Caco-2 (cell line): ENCODE data around the gene ZSCAN21. TPM values are rescaled to one million over a fixed set of nuclear protein-coding genes. Genes with fewer than 3 reads are reported as not detected.
A peak's percentile ranks its signal among the peaks of the same experiment; 100 is the strongest.

Source experiments
- BruUV-seq: library from RNA; stranded (reverse); fragments of 400-500 nt; replicated peaks from 2 replicates; lab custom pipeline; 2021; lab: Mats Ljungman, UMichigan
- CTCF ChIA-PET: fragments of 300-600 bp; sonication (Branson Sonifier 250); formaldehyde crosslinking; loops from one replicate; lab custom pipeline; 2022; ENCODE audit warnings: antibody characterized with exemption; lab: Charles Lee
- POLR2A ChIA-PET: fragments of 300-600 bp; sonication (Branson Sonifier 250); formaldehyde crosslinking; loops from one replicate; lab custom pipeline; 2022; ENCODE audit warnings: antibody characterized with exemption; lab: Charles Lee
- DNase-seq, 2 experiments: peaks; one replicate each; pipeline versions ENCODE4 v3.0.0 to v3.0.0-alpha.2; 2020 to 2022
- H3K27me3 ChIP-seq: replicated peaks from 2 replicates; pipeline ENCODE4 v1.6.0; 2011; ENCODE audit warnings: low read length; ENCODE audit not compliant: control insufficient read depth, insufficient read depth
- H3K36me3 ChIP-seq: 2 replicates; pipeline ENCODE4 v1.5.1; 2011; ENCODE audit warnings: low read length; ENCODE audit not compliant: control insufficient read depth, insufficient read depth
- H3K4me1 ChIP-seq: fragments of 250-450 bp; sonication (Bioruptor Pico); 2 replicates; pipeline ENCODE4 v1.5.1; 2020; ENCODE audit warnings: mild to moderate bottlenecking
- H3K4me3 ChIP-seq: 2 replicates; pipeline ENCODE4 v1.5.1; 2011; ENCODE audit warnings: low read depth, mild to moderate bottlenecking, control low read depth, low read length
- H3K9me3 ChIP-seq: fragments of 250-450 bp; sonication (Bioruptor Pico); 2 replicates; pipeline ENCODE4 v1.5.1; 2020; ENCODE audit warnings: mild to moderate bottlenecking, moderate library complexity
- H3K27ac Mint-ChIP-seq: one replicate; pipeline ENCODE4 v1.8.0; 2022; ENCODE audit warnings: mixed read lengths; ENCODE audit not compliant: unreplicated experiment
- H3K27me3 Mint-ChIP-seq: one replicate; pipeline ENCODE4 v1.8.0; 2022; ENCODE audit warnings: mixed read lengths; ENCODE audit not compliant: insufficient read depth, unreplicated experiment
- H3K36me3 Mint-ChIP-seq: one replicate; pipeline ENCODE4 v1.8.0; 2022; ENCODE audit warnings: mild to moderate bottlenecking, mixed read lengths; ENCODE audit not compliant: insufficient read depth, unreplicated experiment
- H3K4me1 Mint-ChIP-seq: one replicate; pipeline ENCODE4 v1.8.0; 2022; ENCODE audit warnings: low read depth, mixed read lengths; ENCODE audit not compliant: unreplicated experiment
- H3K4me3 Mint-ChIP-seq: one replicate; pipeline ENCODE4 v1.8.0; 2022; ENCODE audit warnings: mild to moderate bottlenecking, moderate library complexity, mixed read lengths; ENCODE audit not compliant: unreplicated experiment
- H3K9me3 Mint-ChIP-seq: one replicate; pipeline ENCODE4 v1.8.0; 2022; ENCODE audit warnings: mixed read lengths; ENCODE audit not compliant: unreplicated experiment
- CTCF ChIP-seq, 2 experiments: fragments of 200-600 bp in 1 of 2; IDR thresholded peaks; 1 replicate in 1 of 2; 2 replicates in 1 of 2; pipeline versions ENCODE4 v1.5.1 to v1.8.0; 2011 to 2022; ENCODE audit warnings: antibody characterized with exemption in 1 of 2, control low read depth in 1 of 2, inconsistent platforms in 1 of 2, low read depth in 1 of 2, low read length in 1 of 2, mild to moderate bottlenecking in 1 of 2, moderate library complexity in 1 of 2; ENCODE audit not compliant: insufficient read depth in 1 of 2, severe bottlenecking in 1 of 2, unreplicated experiment in 1 of 2
- intact Hi-C: fragments of 100-400 bp; cut with micrococcal nuclease; formaldehyde crosslinking; loops from one replicate; pipeline ENCODE4 v1.10.0; 2022; ENCODE audit not compliant: unreplicated experiment
- microRNA-seq: library from miRNA; unstranded; fragments of <30 nt; microRNA quantifications from one replicate; pipeline ENCODE4 v1.2.0, GENCODE V29; 2022
- total RNA-seq: library from RNA; stranded (reverse); gene quantifications from 2 replicates; pipeline ENCODE4 v1.2.3, GENCODE V29; 2022

The ZSCAN21 gene
- total RNA-seq, 1 experiment from 2014 or later: 16.7 TPM

DNA sequence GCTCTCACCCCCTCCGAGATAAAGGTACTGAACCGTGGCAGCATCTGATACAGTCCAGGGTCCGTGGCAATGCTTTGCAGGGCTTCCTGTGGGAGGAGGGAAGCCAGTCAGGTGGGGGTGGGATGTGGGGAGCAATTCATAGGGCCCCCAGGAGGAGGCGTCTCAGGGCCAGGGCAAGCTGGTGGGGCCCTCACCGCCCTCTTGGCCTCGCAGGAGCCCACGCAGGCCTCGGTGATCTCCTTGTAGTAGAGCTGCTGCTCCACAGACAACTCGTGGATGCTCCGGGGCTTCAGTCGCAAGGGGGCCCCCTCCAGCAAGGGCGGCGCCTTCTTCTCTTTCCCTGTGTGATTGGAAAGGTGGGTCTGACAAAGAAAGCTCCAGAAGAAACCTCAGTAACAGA is 62.3 kb downstream of the ZSCAN21 start:
- ChIA-PET POLR2A (interaction anchor here (1.3 kb wide), 1 partner anchor 10 kb away, joined by 4 read pairs; the partner anchor contains the start of genes AP4M1 and MCM7), CTCF (interaction anchor here (1.3 kb wide), 1 partner anchor 19 kb away, joined by 3 read pairs; no protein-coding TSS in a partner anchor)
- Histone ChIP-seq H3K4me3 (no peak overlapping the region), H3K27me3 (no peaks in the 10 kb centered on the region), H3K4me1 (peaks cover 3% of the 10 kb centered on the region; the same call in 1 of the 2 replicates), H3K36me3 (peaks cover 2% of the 10 kb centered on the region; the same call in 1 of the 2 replicates), H3K9me3 (no peaks in the 10 kb centered on the region)
- Mint-ChIP-seq H3K27me3 (no peaks in the 10 kb centered on the region), H3K4me1 (peaks cover 13% of the 10 kb centered on the region), H3K9me3 (peaks cover 9% of the 10 kb centered on the region), H3K27ac (no peak overlapping the region), H3K4me3 (no peak overlapping the region), H3K36me3 (peaks cover 60% of the 10 kb centered on the region)
- peak in 1 of 2 experiments; percentile 16 for TF ChIP-seq CTCF (IDR thresholded peaks at IDR 0.05; ENCODE audit: insufficient read depth in 1 of 2, low read depth in 1 of 2, low read length in 1 of 2, severe bottlenecking in 1 of 2, unreplicated experiment in 1 of 2)
- BruUV-seq: no TSS peak
- no peak for DNase-seq
- intact Hi-C loops: no loop called here

Small RNA genes lying within 50 kb of the gene (microRNA-seq; reads per million reads assigned to microRNA genes)
- 3,797 reads per million, percentile 95 among the genes with 10 or more reads in this experiment for gene MIR106B
- 563 reads per million, percentile 83 among the genes with 10 or more reads in this experiment for gene MIR25
- 11,106 reads per million, percentile 98 among the genes with 10 or more reads in this experiment for gene MIR93

Other genes starting within 250 kb of the ZSCAN21 start
- gene CYP3A43, start 221.8 kb upstream of the ZSCAN21 start, total RNA-seq: not detected in 2 replicates
- not detected in 2 replicates for gene OR2AE1, start 172.7 kb upstream of the ZSCAN21 start, total RNA-seq
- 22.5 and 25.6 TPM in 2 replicates for gene TRIM4, start 130.2 kb upstream of the ZSCAN21 start, total RNA-seq
- gene GJC3, start 120.2 kb upstream of the ZSCAN21 start, total RNA-seq: 0.27 TPM in 1 of 2 replicates, not detected in the other
- gene AZGP1, start 73.7 kb upstream of the ZSCAN21 start, total RNA-seq: not detected in 2 replicates
- gene ZKSCAN1, start 34.2 kb upstream of the ZSCAN21 start, total RNA-seq: 44.8 and 47.5 TPM in 2 replicates
- gene ZNF3, start 31.9 kb downstream of the ZSCAN21 start, total RNA-seq: 37.8 and 41.1 TPM in 2 replicates
- 142 and 150 TPM in 2 replicates for gene COPS6, start 39.2 kb downstream of the ZSCAN21 start, total RNA-seq
- gene MCM7, start 51.6 kb downstream of the ZSCAN21 start, total RNA-seq: 227 and 240 TPM in 2 replicates
- 14.9 and 16.2 TPM in 2 replicates for gene AP4M1, start 51.9 kb downstream of the ZSCAN21 start, total RNA-seq
- gene TAF6, start 69.6 kb downstream of the ZSCAN21 start, total RNA-seq: 81.1 and 81.2 TPM in 2 replicates
- 8.8 and 10.1 TPM in 2 replicates for gene CNPY4, start 69.9 kb downstream of the ZSCAN21 start, total RNA-seq
- 3.2 and 3.7 TPM in 2 replicates for gene MBLAC1, start 77.2 kb downstream of the ZSCAN21 start, total RNA-seq
- 107 and 110 TPM in 2 replicates for gene LAMTOR4, start 99.1 kb downstream of the ZSCAN21 start, total RNA-seq
- gene TRAPPC14, start 108.9 kb downstream of the ZSCAN21 start, total RNA-seq: 23.2 and 23.5 TPM in 2 replicates
- 0.56 and 0.88 TPM in 2 replicates for gene GAL3ST4, start 118.8 kb downstream of the ZSCAN21 start, total RNA-seq
- 5.0 and 9.7 TPM in 2 replicates for gene GPC2, start 127.6 kb downstream of the ZSCAN21 start, total RNA-seq
- gene STAG3, start 128.1 kb downstream of the ZSCAN21 start, total RNA-seq: 1.3 TPM in 2 replicates
- not detected in 2 replicates for gene PVRIG, start 170.2 kb downstream of the ZSCAN21 start, total RNA-seq